K562 (cell line): ENCODE data around the gene VSIG4. TPM values are rescaled to one million over a fixed set of nuclear protein-coding genes. Genes with fewer than 3 reads are reported as not detected.
A peak's percentile ranks its signal among the peaks of the same experiment; 100 is the strongest.

ENCODE experiments used
- ATF2 ChIP-seq: sonication (generic); formaldehyde crosslinking; IDR thresholded peaks from 2 replicates; pipeline ENCODE4 v1.8.1; 2022; ENCODE audit warnings: missing genetic modification reagents
- MAZ ChIP-seq, 2 experiments: fragments of 450-650 bp in 1 of 2; sonication (generic) in 1 of 2; formaldehyde crosslinking; IDR thresholded peaks in 1 of 2; conservative IDR thresholded peaks in 1 of 2; 2 replicates each; pipeline versions ENCODE4 v1.4.0 to v1.5.0; 2020; ENCODE audit warnings: mild to moderate bottlenecking in 1 of 2, missing genetic modification reagents in 1 of 2
- SMARCE1 ChIP-seq: fragments of 450-650 bp; IDR thresholded peaks from 2 replicates; pipeline ENCODE4 v1.7.1; 2016; ENCODE audit warnings: mild to moderate bottlenecking
- SOX6 ChIP-seq: fragments of 450-650 bp; IDR thresholded peaks from 2 replicates; pipeline ENCODE4 v1.6.1; 2014; ENCODE audit warnings: mild to moderate bottlenecking
- TRIM24 ChIP-seq, 2 experiments: fragments of 450-650 bp; IDR thresholded peaks; 2 replicates each; pipeline ENCODE4 v1.6.1; 2016
- XRCC4 ChIP-seq: IDR thresholded peaks from one replicate; pipeline ENCODE4 v1.6.1; 2011; ENCODE audit not compliant: insufficient read depth, insufficient read length; ENCODE audit errors: extremely low read depth
- ZBTB40 ChIP-seq, 2 experiments: fragments of 450-650 bp in 1 of 2; sonication (generic) in 1 of 2; formaldehyde crosslinking in 1 of 2; IDR thresholded peaks; 2 replicates each; pipeline versions ENCODE4 v1.7.1 to v1.9.0; 2016 to 2022; ENCODE audit warnings: inconsistent platforms in 1 of 2, mild to moderate bottlenecking in 1 of 2, missing genetic modification reagents in 1 of 2
- ZNF274 ChIP-seq: IDR thresholded peaks from 2 replicates; pipeline ENCODE4 v1.6.1; 2011; ENCODE audit warnings: low read depth, mild to moderate bottlenecking, low read length, moderate library complexity, borderline replicate concordance
- polyA plus RNA-seq, 8 experiments: library from polyadenylated mRNA; depleted of rRNA in 4 of 8; stranded (reverse) in 5 of 8; unstranded in 3 of 8; fragments of >200 nt; fragmentation: Nextera tagmentation in 2 of 8; fragmentation: Illumina TruSeq in 1 of 8; extraction: Ambion mirVana in 2 of 8; extraction: Trizol in 1 of 8; gene quantifications; 2 replicates each; pipeline versions ENCODE4 v1.2.1 to v1.2.3, GENCODE V29; 2011 to 2014; ENCODE audit warnings: inconsistent platforms in 1 of 8, missing spikeins in 1 of 8
- total RNA-seq, 7 experiments: library from RNA; depleted of rRNA in 6 of 7; stranded (reverse); fragments of >200 nt in 6 of 7; fragmentation: Illumina TruSeq in 2 of 7; extraction: Trizol in 2 of 7; gene quantifications; 2 replicates each; pipeline versions ENCODE4 v1.2.1 to v1.2.3, GENCODE V29; 2011 to 2021; ENCODE audit warnings: low replicate concordance in 1 of 7
- TF ChIP-seq, protein P1 (sequence below), 3 experiments: IDR thresholded peaks in 2 of 3; conservative IDR thresholded peaks in 1 of 3; 2 replicates each; pipeline ENCODE4 v1.5.1; 2011 to 2012; ENCODE audit warnings: low read length in 3 of 3, mild to moderate bottlenecking in 3 of 3, control low read depth in 2 of 3, improper control_type of control experiment in 1 of 3, inconsistent platforms in 1 of 3, low read depth in 1 of 3, mixed read lengths in 1 of 3, moderate library complexity in 1 of 3; ENCODE audit not compliant: insufficient read depth in 2 of 3
- TF ChIP-seq, protein P2 (sequence below): fragments of 250-450 bp; sonication (Bioruptor Pico); IDR thresholded peaks from 2 replicates; pipeline ENCODE4 v1.4.0; 2020; ENCODE audit warnings: borderline replicate concordance

The VSIG4 gene
- total and polyA plus RNA-seq, 9 of the 15 experiments (the other 6 are each of a cell fraction or from before 2014, with no cell fraction given): 0.22 to 1.6 (median 0.46) TPM; not detected in 1

DNA sequence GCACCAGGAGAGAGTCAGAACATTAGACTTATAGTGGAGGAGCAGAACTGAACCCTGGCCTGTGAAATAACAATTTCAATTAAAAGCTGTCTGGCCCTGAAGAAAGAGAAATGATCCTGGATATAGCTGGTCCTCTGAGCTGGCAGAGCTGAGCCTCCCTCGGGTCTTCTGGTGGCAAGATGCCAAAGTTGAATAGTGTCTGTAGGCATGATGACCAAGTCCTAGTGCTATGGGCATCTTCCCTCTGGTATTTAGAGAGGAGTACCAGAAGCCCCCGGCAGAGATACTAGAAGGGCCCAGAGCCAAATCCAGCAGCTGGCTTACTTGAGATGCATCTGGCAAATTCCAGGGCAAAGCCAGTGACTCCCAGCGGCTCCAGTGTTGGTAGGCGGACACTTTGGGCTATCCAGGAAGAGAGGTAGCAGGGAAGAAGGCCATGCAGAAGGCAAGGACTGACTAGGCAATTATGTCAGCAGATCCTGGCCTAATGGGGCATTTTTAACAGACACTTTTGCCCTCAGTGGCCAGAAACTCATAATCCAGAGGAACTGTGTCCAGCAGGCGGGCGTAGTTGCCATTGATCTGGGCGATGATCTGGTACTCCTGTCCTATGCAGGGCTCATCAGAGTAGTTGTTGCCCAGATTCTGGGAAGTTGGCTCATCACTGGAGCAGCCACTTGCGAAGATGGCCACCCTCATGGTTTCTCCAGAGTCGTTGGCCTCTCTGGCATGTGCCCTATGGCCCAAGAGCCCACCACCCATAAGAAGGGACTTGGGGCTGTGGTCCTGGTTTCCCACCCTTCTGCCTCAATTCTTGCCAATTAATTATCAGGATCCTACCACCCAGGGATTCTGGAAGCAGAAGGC, 17.9 kb downstream of the VSIG4 start (continued):
- TF ChIP-seq ZBTB40 (IDR thresholded peaks at IDR 0.05) (no peak), ZBTB40 (CRISPR knock-in tag; IDR thresholded peaks at IDR 0.05) (no peak), MAZ (CRISPR knock-in tag; conservative IDR thresholded peaks at IDR 0.05 in 1 of 2, IDR thresholded peaks at IDR 0.05 in 1 of 2) (peak in 1 of 2 experiments; percentile 54; a peak in 3 of 4 replicates), ZNF274 (no peak), TRIM24 (IDR thresholded peaks at IDR 0.05) (no peak), SOX6 (no peak), SMARCE1 (no peak), XRCC4 (no peak), ATF2 (CRISPR knock-in tag) (no peak)
- TF ChIP-seq, protein P1, sequence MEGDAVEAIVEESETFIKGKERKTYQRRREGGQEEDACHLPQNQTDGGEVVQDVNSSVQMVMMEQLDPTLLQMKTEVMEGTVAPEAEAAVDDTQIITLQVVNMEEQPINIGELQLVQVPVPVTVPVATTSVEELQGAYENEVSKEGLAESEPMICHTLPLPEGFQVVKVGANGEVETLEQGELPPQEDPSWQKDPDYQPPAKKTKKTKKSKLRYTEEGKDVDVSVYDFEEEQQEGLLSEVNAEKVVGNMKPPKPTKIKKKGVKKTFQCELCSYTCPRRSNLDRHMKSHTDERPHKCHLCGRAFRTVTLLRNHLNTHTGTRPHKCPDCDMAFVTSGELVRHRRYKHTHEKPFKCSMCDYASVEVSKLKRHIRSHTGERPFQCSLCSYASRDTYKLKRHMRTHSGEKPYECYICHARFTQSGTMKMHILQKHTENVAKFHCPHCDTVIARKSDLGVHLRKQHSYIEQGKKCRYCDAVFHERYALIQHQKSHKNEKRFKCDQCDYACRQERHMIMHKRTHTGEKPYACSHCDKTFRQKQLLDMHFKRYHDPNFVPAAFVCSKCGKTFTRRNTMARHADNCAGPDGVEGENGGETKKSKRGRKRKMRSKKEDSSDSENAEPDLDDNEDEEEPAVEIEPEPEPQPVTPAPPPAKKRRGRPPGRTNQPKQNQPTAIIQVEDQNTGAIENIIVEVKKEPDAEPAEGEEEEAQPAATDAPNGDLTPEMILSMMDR (IDR thresholded peaks at IDR 0.05 in 2 of 3, conservative IDR thresholded peaks at IDR 0.05 in 1 of 3; ENCODE audit: insufficient read depth in 2 of 3, low read depth in 1 of 3, low read length in 3 of 3): no peak
- TF ChIP-seq, protein P2, sequence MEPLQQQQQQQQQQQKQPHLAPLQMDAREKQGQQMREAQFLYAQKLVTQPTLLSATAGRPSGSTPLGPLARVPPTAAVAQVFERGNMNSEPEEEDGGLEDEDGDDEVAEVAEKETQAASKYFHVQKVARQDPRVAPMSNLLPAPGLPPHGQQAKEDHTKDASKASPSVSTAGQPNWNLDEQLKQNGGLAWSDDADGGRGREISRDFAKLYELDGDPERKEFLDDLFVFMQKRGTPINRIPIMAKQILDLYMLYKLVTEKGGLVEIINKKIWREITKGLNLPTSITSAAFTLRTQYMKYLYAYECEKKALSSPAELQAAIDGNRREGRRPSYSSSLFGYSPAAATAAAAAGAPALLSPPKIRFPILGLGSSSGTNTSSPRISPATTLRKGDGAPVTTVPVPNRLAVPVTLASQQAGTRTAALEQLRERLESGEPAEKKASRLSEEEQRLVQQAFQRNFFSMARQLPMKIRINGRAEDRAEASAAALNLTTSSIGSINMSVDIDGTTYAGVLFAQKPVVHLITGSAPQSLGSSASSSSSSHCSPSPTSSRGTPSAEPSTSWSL: no peak
